HuH-7 (cell line): Measurements from ENCODE around the gene VAV2.

Source experiments
- DNase-seq: peaks from one replicate; pipeline ENCODE4 v3.0.0; 2011; ENCODE audit warnings: low spot score

The VAV2 gene

GRCh38 chr9:134026981-134027380 is 34.9 kb upstream of the VAV2 start:
- no peak for DNase-seq

- DNase-seq: no peak
Observed at GRCh38 chr9:134026581-134026980, 34.5 kb upstream of the VAV2 start.

GRCh38 chr9:134025606-134026541 is 33.8 kb upstream of the VAV2 start:
- DNase-seq: peak; percentile 56

- DNase-seq: peak; percentile 96
Observed at GRCh38 chr9:134024828-134025605, 32.9 kb upstream of the VAV2 start, which contains the start of gene BRD3OS. BRD3OS (plus strand) TSS chr9:134025481; CDS start chr9:134026748, 1,267 bp downstream.

- DNase-seq: no peak
Observed at GRCh38 chr9:134024214-134024792, 32.2 kb upstream of the VAV2 start.

- no peak for DNase-seq
Observed at GRCh38 chr9:134014946-134015345, 22.8 kb upstream of the VAV2 start.

- DNase-seq: no peak
Observed at GRCh38 chr9:134011401-134011800, 19.3 kb upstream of the VAV2 start.

GRCh38 chr9:134010310-134011173 is 18.4 kb upstream of the VAV2 start:
- DNase-seq: no peak

GRCh38 chr9:134007571-134007970 is 15.4 kb upstream of the VAV2 start:
- DNase-seq: no peak

- DNase-seq: no peak
Observed at GRCh38 chr9:134007150-134007549, 15.0 kb upstream of the VAV2 start.

GRCh38 chr9:134005381-134005780 is 13.3 kb upstream of the VAV2 start:
- no peak for DNase-seq

- DNase-seq: no peak
Observed at GRCh38 chr9:134004881-134005280, 12.8 kb upstream of the VAV2 start.

GRCh38 chr9:134004131-134004873 is 12.2 kb upstream of the VAV2 start:
- DNase-seq: no peak

GRCh38 chr9:134003237-134003636 is 11.1 kb upstream of the VAV2 start:
- no peak for DNase-seq

- DNase-seq: no peak
Observed at GRCh38 chr9:134002796-134003195, 10.7 kb upstream of the VAV2 start.

- no peak for DNase-seq
Observed at GRCh38 chr9:133999851-134000265, 7.7 kb upstream of the VAV2 start.

GRCh38 chr9:133998915-133999595 is 6.9 kb upstream of the VAV2 start:
- DNase-seq: no peak

GRCh38 chr9:133997584-133997983 is 5.5 kb upstream of the VAV2 start:
- DNase-seq: no peak

- DNase-seq: no peak
Observed at GRCh38 chr9:133996531-133997520, 4.7 kb upstream of the VAV2 start.
